Motor neuron (in vitro differentiated cells): Measurements from ENCODE around the gene WWOX. TPM values are rescaled to one million over a fixed set of nuclear protein-coding genes. Genes with fewer than 3 reads are reported as not detected.
"Not testable (repeated sequence)": the region's sequence is repeated elsewhere in the genome, so short reads cannot be mapped to it uniquely, and the experiment has no call there.

Experiments
- ATAC-seq, 8 experiments: fragments of 200-7000 bp; cut with Tn5 transposase; replicated peaks in 6 of 8; 2 replicates each; pipeline ENCODE4 v1.8.0; 2021; ENCODE audit warnings: mild to moderate bottlenecking in 8 of 8, moderate library complexity in 8 of 8
- H3K27ac ChIP-seq, 2 donors: fragments of 250-450 bp; sonication (Bioruptor Pico); 2 replicates each; pipeline ENCODE4 v1.9.0; 2021; ENCODE audit warnings: antibody characterized with exemption in 2 of 2, mild to moderate bottlenecking in 2 of 2, moderate library complexity in 1 of 2
- H3K4me1 ChIP-seq, 2 donors: fragments of 250-450 bp; sonication (Bioruptor Pico); replicated peaks in 1 of 2; 2 replicates each; pipeline ENCODE4 v1.6.1; 2021; ENCODE audit warnings: antibody characterized with exemption in 2 of 2, mild to moderate bottlenecking in 2 of 2, moderate library complexity in 1 of 2
- H3K4me3 ChIP-seq, 5 donors: fragments of 250-450 bp; sonication (Bioruptor Pico); 2 replicates each; pipeline ENCODE4 v1.9.0; 2021; ENCODE audit warnings: antibody characterized with exemption in 5 of 5, mild to moderate bottlenecking in 5 of 5, moderate library complexity in 4 of 5
- WGBS, 10 experiments: fragments of 450-650 bp; shearing (Covaris generic); methylation state at CpG; one replicate each; pipeline ENCODE4 v1.0.0; 2022; 5-methylcytosine and 5-hydroxymethylcytosine counted together
- in situ Hi-C, 9 experiments: fragments of 400-800 bp; cut with MboI; loops; one replicate each; pipeline ENCODE4 v1.15.0; 2021; ENCODE audit warnings: low sequenced_read_pairs in 9 of 9, low pct_unique_long_range_greater_than_20kb in 2 of 9; ENCODE audit not compliant: unreplicated experiment in 9 of 9
- total RNA-seq, 8 experiments: library from RNA; unstranded; fragments of 300-600 nt; gene quantifications; 2 replicates each; pipeline versions ENCODE4 v1.2.3 to v1.2.4, GENCODE V29; 2022

The WWOX gene
- total RNA-seq, 8 experiments from 2014 or later: 10.3 to 27.8 (median 12.3) TPM

- peaks cover 7 to 18% of the 10 kb centered on the region in 2 donors for H3K4me1 ChIP-seq
- H3K4me3 ChIP-seq: no peak overlapping the region
- peak in 2 of 8 experiments; percentile 14 to 67 for ATAC-seq
- in situ Hi-C loops: no loop called here
- WGBS, 10 experiments: 0 to 80% (median 58%) methylated on average over 1 to 2 of the region's 2 CpGs; no CpG with 5 or more reads in 6 of the 10 experiments
- no peak overlapping the region for H3K27ac ChIP-seq
Observed at GRCh38 chr16:78689028-78689427, 589.6 kb downstream of the WWOX start.

- in situ Hi-C loops: no loop called here
- H3K4me1 ChIP-seq: peaks cover 11 to 23% of the 10 kb centered on the region in 2 donors
- ATAC-seq: no peak
- H3K4me3 ChIP-seq: no peak overlapping the region
- H3K27ac ChIP-seq: no peak overlapping the region
Observed at GRCh38 chr16:78689536-78689935, 590.1 kb downstream of the WWOX start.

- no peak overlapping the region for H3K4me3 ChIP-seq
- WGBS, 10 experiments: 27 to 100% (median 76%) methylated on average over 1 to 4 of the region's 4 CpGs; no CpG with 5 or more reads in 1 of the 10 experiments
Observed at GRCh38 chr16:78690510-78690909, 591.1 kb downstream of the WWOX start.

GRCh38 chr16:78691746-78692145 is 592.3 kb downstream of the WWOX start:
- ATAC-seq, in situ Hi-C loops, H3K4me3 ChIP-seq, H3K27ac ChIP-seq: not testable (repeated sequence)
- WGBS, 10 experiments: 22 to 100% (median 82%) methylated on average over 2 to 3 of the region's 3 CpGs; no CpG with 5 or more reads in 4 of the 10 experiments
- H3K4me1 ChIP-seq: peaks cover 12 to 30% of the 10 kb centered on the region in 2 donors

More at GRCh38 chr16:78690510-78690909, 591.1 kb downstream of the WWOX start:
- peaks cover 12 to 30% of the 10 kb centered on the region in 2 donors for H3K4me1 ChIP-seq
- in situ Hi-C loops: no loop called here
- no peak overlapping the region for H3K27ac ChIP-seq
- ATAC-seq: peak in 2 of 8 experiments; percentile 16 to 54

- no peak for ATAC-seq
- in situ Hi-C loops: no loop called here
- H3K4me1 ChIP-seq: peaks cover 9 to 22% of the 10 kb centered on the region in 2 donors
- H3K27ac ChIP-seq: no peak overlapping the region
- 27 to 93% (median 83%) methylated on average over 1 to 3 of the region's 5 CpGs; no CpG with 5 or more reads in 4 of the 10 experiments for WGBS, 10 experiments
- H3K4me3 ChIP-seq: no peak overlapping the region
Observed at GRCh38 chr16:78693496-78693895, 594.0 kb downstream of the WWOX start.

- in situ Hi-C loops: no loop called here
- peaks cover 5 to 22% of the 10 kb centered on the region in 2 donors for H3K4me1 ChIP-seq
- H3K27ac ChIP-seq: no peak overlapping the region
- H3K4me3 ChIP-seq: no peak overlapping the region
- ATAC-seq: peak in 3 of 8 experiments; percentile 40 to 80 (median 46)
- 0 to 100% (median 75%) methylated on average over 1 to 3 of the region's 3 CpGs; no CpG with 5 or more reads in 1 of the 10 experiments for WGBS, 10 experiments
Observed at GRCh38 chr16:78694414-78694813, 595.0 kb downstream of the WWOX start.

- in situ Hi-C loops: no loop called here
- Histone ChIP-seq H3K4me3 (no peak overlapping the region), H3K4me1 (peaks cover 5 to 22% of the 10 kb centered on the region in 2 donors), H3K27ac (no peak overlapping the region)
- ATAC-seq: no peak
- WGBS, 10 experiments: 9 to 95% (median 85%) methylated on average over 2 to 6 of the region's 6 CpGs; no CpG with 5 or more reads in 2 of the 10 experiments
Observed at GRCh38 chr16:78695391-78695790, 595.9 kb downstream of the WWOX start.

GRCh38 chr16:78696797-78697196 is 597.3 kb downstream of the WWOX start:
- no peak overlapping the region for H3K4me3 ChIP-seq
- no peak overlapping the region for H3K27ac ChIP-seq
- no peak for ATAC-seq
- in situ Hi-C loops: no loop called here
- 75 to 100% (median 94%) methylated on average over 1 to 2 of the region's 2 CpGs; no CpG with 5 or more reads in 1 of the 10 experiments for WGBS, 10 experiments
- peaks cover 5 to 22% of the 10 kb centered on the region in 2 donors for H3K4me1 ChIP-seq

- H3K4me1 ChIP-seq: peaks cover 5 to 22% of the 10 kb centered on the region in 2 donors
- H3K4me3 ChIP-seq: no peak overlapping the region
- in situ Hi-C loops: no loop called here
- no peak for ATAC-seq
- H3K27ac ChIP-seq: no peak overlapping the region
- 52 to 100% (median 91%) methylated on average over 2 to 5 of the region's 5 CpGs for WGBS, 10 experiments
Observed at GRCh38 chr16:78697426-78697825, 598.0 kb downstream of the WWOX start.

- Histone ChIP-seq H3K4me1 (no peaks in the 10 kb centered on the region), H3K27ac (no peak overlapping the region), H3K4me3 (no peak overlapping the region)
- in situ Hi-C loops: no loop called here
- ATAC-seq: peak in 3 of 8 experiments; percentile 73 to 84 (median 83)
- WGBS, 10 experiments: 0 to 100% (median 91%) methylated on average over 1 to 3 of the region's 3 CpGs; no CpG with 5 or more reads in 4 of the 10 experiments
Observed at GRCh38 chr16:78703936-78704335, 604.5 kb downstream of the WWOX start.

GRCh38 chr16:78704416-78704815 is 605.0 kb downstream of the WWOX start:
- peak in 3 of 8 experiments; percentile 67 to 92 (median 77) for ATAC-seq
- in situ Hi-C loops: no loop called here
- WGBS, 10 experiments: 0 to 100% (median 89%) methylated on average over 2 to 6 of the region's 6 CpGs; no CpG with 5 or more reads in 2 of the 10 experiments
- H3K27ac ChIP-seq: no peak overlapping the region
- no peak overlapping the region for H3K4me3 ChIP-seq
- H3K4me1 ChIP-seq: no peaks in the 10 kb centered on the region

GRCh38 chr16:78705694-78706093 is 606.2 kb downstream of the WWOX start:
- WGBS, 10 experiments: 0 to 91% (median 60%) methylated on average over 1 to 2 of the region's 2 CpGs; no CpG with 5 or more reads in 1 of the 10 experiments
- no peaks in the 10 kb centered on the region for H3K4me1 ChIP-seq
- in situ Hi-C loops: no loop called here
- ATAC-seq: peak in 3 of 8 experiments; percentile 9 to 34 (median 13)
- no peak overlapping the region for H3K27ac ChIP-seq
- H3K4me3 ChIP-seq: no peak overlapping the region

GRCh38 chr16:78706637-78707036 is 607.2 kb downstream of the WWOX start:
- Histone ChIP-seq H3K27ac (no peak overlapping the region), H3K4me1 (no peaks in the 10 kb centered on the region), H3K4me3 (no peak overlapping the region)
- ATAC-seq: no peak
- in situ Hi-C loops: no loop called here
- WGBS, 10 experiments: 45 to 100% (median 90%) methylated on average over 1 to 6 of the region's 6 CpGs; no CpG with 5 or more reads in 1 of the 10 experiments
